K562 (cell line): ENCODE results near the gene KLHL41. TPM values are rescaled to one million over a fixed set of nuclear protein-coding genes. Genes with fewer than 3 reads are reported as not detected.

Experiments
- ARID1B ChIP-seq: fragments of 450-650 bp; IDR thresholded peaks from 2 replicates; pipeline ENCODE4 v1.6.1; 2016; ENCODE audit warnings: antibody characterized with exemption, mild to moderate bottlenecking, inconsistent platforms
- BACH1 ChIP-seq: fragments of 200-800 bp; sonication (Bioruptor generic); IDR thresholded peaks from 2 replicates; pipeline ENCODE4 v1.6.1; 2016; ENCODE audit warnings: missing genetic modification characterization, missing compliant biosample characterization
- BHLHE40 ChIP-seq: IDR thresholded peaks from 2 replicates; pipeline ENCODE4 v1.6.1; 2011; ENCODE audit warnings: low read length, improper control_type of control experiment
- BRD4 ChIP-seq: fragments of 200-600 bp; sonication (generic); IDR thresholded peaks from 2 replicates; pipeline ENCODE4 v1.6.1; 2017; ENCODE audit warnings: inconsistent platforms
- FOS ChIP-seq: IDR thresholded peaks from 3 replicates; pipeline ENCODE4 v1.6.1; 2011; ENCODE audit not compliant: insufficient read length; ENCODE audit errors: extremely low read depth
- FUS ChIP-seq: fragments of 200-400 bp; formaldehyde crosslinking; optimal IDR thresholded peaks from 2 replicates; pipeline ENCODE3; 2017; ENCODE audit warnings: low read depth, low read length
- HDAC6 ChIP-seq: IDR thresholded peaks from 2 replicates; pipeline ENCODE4 v1.6.1; 2012; ENCODE audit warnings: low read depth, mild to moderate bottlenecking, control low read depth, inconsistent platforms, low read length, moderate library complexity
- HNRNPK ChIP-seq: fragments of 200-400 bp; formaldehyde crosslinking; IDR thresholded peaks from one replicate; pipeline ENCODE4 v1.6.1; 2018; ENCODE audit warnings: mild to moderate bottlenecking, low read depth, low read length; ENCODE audit not compliant: poor library complexity, severe bottlenecking
- MAFG ChIP-seq: fragments of 450-650 bp; conservative IDR thresholded peaks from 2 replicates; pipeline ENCODE4 v1.6.1; 2016; ENCODE audit warnings: missing genetic modification characterization, missing compliant biosample characterization
- MCM2 ChIP-seq: fragments of 450-650 bp; IDR thresholded peaks from 2 replicates; pipeline ENCODE4 v1.6.1; 2017; ENCODE audit warnings: low read depth, mild to moderate bottlenecking
- MIER1 ChIP-seq: fragments of 450-650 bp; IDR thresholded peaks from 2 replicates; pipeline ENCODE4 v1.6.1; 2016; ENCODE audit warnings: antibody characterized with exemption, mild to moderate bottlenecking, low read depth
- NCOA1 ChIP-seq: fragments of 450-650 bp; IDR thresholded peaks from 2 replicates; pipeline ENCODE4 v1.6.1; 2016; ENCODE audit warnings: low read depth
- NCOA6 ChIP-seq: fragments of 450-650 bp; IDR thresholded peaks from 2 replicates; pipeline ENCODE4 v1.6.1; 2017; ENCODE audit warnings: mild to moderate bottlenecking
- NFATC3 ChIP-seq: fragments of 450-650 bp; IDR thresholded peaks from 2 replicates; pipeline ENCODE4 v1.6.1; 2017; ENCODE audit warnings: mild to moderate bottlenecking
- NFXL1 ChIP-seq: fragments of 450-650 bp; formaldehyde crosslinking; IDR thresholded peaks from 2 replicates; pipeline ENCODE4 v1.4.0; 2021; ENCODE audit warnings: mild to moderate bottlenecking
- NRF1 ChIP-seq, 2 experiments: fragments of 450-650 bp; IDR thresholded peaks in 1 of 2; conservative IDR thresholded peaks in 1 of 2; 2 replicates each; pipeline ENCODE4 v1.6.1; 2014; ENCODE audit warnings: mild to moderate bottlenecking in 2 of 2
- PML ChIP-seq: IDR thresholded peaks from 2 replicates; pipeline ENCODE4 v1.6.1; 2012; ENCODE audit warnings: low read length, inconsistent platforms
- PPARD ChIP-seq: fragments of 250-450 bp; sonication (Bioruptor Pico); IDR thresholded peaks from 2 replicates; pipeline ENCODE4 v1.8.0; 2022; ENCODE audit warnings: inconsistent platforms, mild to moderate bottlenecking, moderate library complexity
- PTBP1 ChIP-seq: fragments of 200-400 bp; formaldehyde crosslinking; IDR thresholded peaks from 2 replicates; pipeline ENCODE4 v1.6.1; 2017; ENCODE audit warnings: low read depth, low read length
- RB1 ChIP-seq: fragments of 450-650 bp; IDR thresholded peaks from 2 replicates; pipeline ENCODE4 v1.6.1; 2017; ENCODE audit warnings: low read depth, mild to moderate bottlenecking
- RBM15 ChIP-seq: fragments of 200-400 bp; formaldehyde crosslinking; IDR thresholded peaks from 2 replicates; pipeline ENCODE4 v1.6.1; 2018; ENCODE audit warnings: mild to moderate bottlenecking, low read length, moderate library complexity; ENCODE audit not compliant: insufficient read depth
- TBP ChIP-seq: optimal IDR thresholded peaks from 2 replicates; pipeline ENCODE3; 2011; ENCODE audit warnings: low read depth, low read length, improper control_type of control experiment
- ZC3H4 ChIP-seq: sonication (generic); formaldehyde crosslinking; IDR thresholded peaks from 2 replicates; pipeline ENCODE4 v1.9.0; 2021; ENCODE audit warnings: missing genetic modification reagents, borderline replicate concordance
- ZNF23 ChIP-seq: fragments of 250-450 bp; sonication (Bioruptor Pico); IDR thresholded peaks from 2 replicates; pipeline ENCODE4 v1.4.0; 2020; ENCODE audit warnings: mild to moderate bottlenecking
- ZNF79 ChIP-seq: fragments of 250-450 bp; sonication (Bioruptor Pico); IDR thresholded peaks from 2 replicates; pipeline ENCODE4 v1.4.0; 2020; ENCODE audit warnings: low read depth, mild to moderate bottlenecking, moderate library complexity
- polyA plus RNA-seq, 8 experiments: library from polyadenylated mRNA; depleted of rRNA in 4 of 8; stranded (reverse) in 5 of 8; unstranded in 3 of 8; fragments of >200 nt; fragmentation: Nextera tagmentation in 2 of 8; fragmentation: Illumina TruSeq in 1 of 8; extraction: Ambion mirVana in 2 of 8; extraction: Trizol in 1 of 8; gene quantifications; 2 replicates each; pipeline versions ENCODE4 v1.2.1 to v1.2.3, GENCODE V29; 2011 to 2014; ENCODE audit warnings: inconsistent platforms in 1 of 8, missing spikeins in 1 of 8
- total RNA-seq, 7 experiments: library from RNA; depleted of rRNA in 6 of 7; stranded (reverse); fragments of >200 nt in 6 of 7; fragmentation: Illumina TruSeq in 2 of 7; extraction: Trizol in 2 of 7; gene quantifications; 2 replicates each; pipeline versions ENCODE4 v1.2.1 to v1.2.3, GENCODE V29; 2011 to 2021; ENCODE audit warnings: low replicate concordance in 1 of 7
- TF ChIP-seq, protein P1 (sequence below): IDR thresholded peaks from 2 replicates; pipeline ENCODE4 v1.6.1; 2011; ENCODE audit warnings: borderline replicate concordance, low read depth, mild to moderate bottlenecking, moderate library complexity, low read length; ENCODE audit not compliant: insufficient read depth, poor library complexity, severe bottlenecking
- TF ChIP-seq, protein P2 (sequence below): IDR thresholded peaks from 3 replicates; pipeline ENCODE4 v1.6.1; 2011; ENCODE audit warnings: borderline replicate concordance, mild to moderate bottlenecking; ENCODE audit not compliant: insufficient read length, insufficient read depth
- TF ChIP-seq, protein P3 (sequence below): fragments of 450-650 bp; formaldehyde crosslinking; IDR thresholded peaks from 2 replicates; pipeline ENCODE4 v1.4.0; 2022; ENCODE audit warnings: mild to moderate bottlenecking, moderate library complexity

KLHL41 gene
- total and polyA plus RNA-seq, 9 of the 15 experiments (the other 6 are each of a cell fraction or from before 2014, with no cell fraction given): 0.05 to 1.5 (median 0.09) TPM

DNA sequence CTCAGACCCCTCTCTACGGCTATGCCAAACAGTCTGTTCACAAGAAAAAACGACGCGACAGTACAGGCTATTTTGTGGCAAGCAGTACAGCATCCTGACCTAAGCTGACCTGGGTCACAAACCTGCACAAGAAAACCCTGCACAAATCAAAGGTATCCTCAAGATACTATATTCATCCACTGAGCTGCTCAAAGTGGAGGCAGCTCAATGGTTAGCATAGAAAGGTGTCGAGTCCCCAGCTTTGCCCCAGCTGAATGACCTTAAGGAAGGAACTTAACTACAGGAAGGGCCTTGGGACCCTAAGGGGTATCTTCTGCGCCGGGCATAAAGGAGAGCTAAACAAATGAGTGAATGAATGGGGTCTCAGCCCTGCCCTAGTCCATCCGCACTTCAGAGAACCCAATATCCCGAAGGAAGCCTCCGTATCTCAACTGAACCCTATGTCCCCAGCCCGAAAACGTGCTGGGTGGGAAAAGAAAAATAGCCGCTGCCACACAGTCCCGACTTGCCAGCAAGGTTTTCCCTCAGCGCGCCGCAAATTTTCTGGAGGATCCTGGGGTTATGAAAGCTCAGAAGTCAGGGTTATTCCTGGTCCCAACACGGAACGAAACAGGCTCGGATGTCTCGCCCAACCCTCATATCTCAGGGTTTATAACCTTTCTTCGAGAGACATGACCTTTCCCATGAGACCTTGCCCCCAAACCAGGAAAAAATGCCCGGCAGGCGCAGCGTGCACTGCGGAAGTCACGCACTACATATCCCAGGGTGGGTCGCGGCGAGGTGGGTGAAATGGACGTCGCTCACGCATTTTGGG is 63.9 kb downstream of the KLHL41 start, which contains the start of gene FASTKD1 (continued):
- no peak for TF ChIP-seq RB1
- TF ChIP-seq NCOA6: peak; percentile 81
- TF ChIP-seq PPARD (CRISPR knock-in tag): no peak
- peak; percentile 90 to 92 for TF ChIP-seq NRF1 (conservative IDR thresholded peaks at IDR 0.05 in 1 of 2, IDR thresholded peaks at IDR 0.05 in 1 of 2)
- TF ChIP-seq HDAC6: no peak
- no peak for TF ChIP-seq NFATC3
- no peak for TF ChIP-seq MAFG (tag)
- TF ChIP-seq BACH1 (tag): peak; percentile 51; the same call in 1 of the 2 replicates
- TF ChIP-seq BHLHE40: peak; percentile 62
- no peak for TF ChIP-seq FOS
- TF ChIP-seq ZC3H4 (CRISPR knock-in tag): no peak
- TF ChIP-seq, protein P1, sequence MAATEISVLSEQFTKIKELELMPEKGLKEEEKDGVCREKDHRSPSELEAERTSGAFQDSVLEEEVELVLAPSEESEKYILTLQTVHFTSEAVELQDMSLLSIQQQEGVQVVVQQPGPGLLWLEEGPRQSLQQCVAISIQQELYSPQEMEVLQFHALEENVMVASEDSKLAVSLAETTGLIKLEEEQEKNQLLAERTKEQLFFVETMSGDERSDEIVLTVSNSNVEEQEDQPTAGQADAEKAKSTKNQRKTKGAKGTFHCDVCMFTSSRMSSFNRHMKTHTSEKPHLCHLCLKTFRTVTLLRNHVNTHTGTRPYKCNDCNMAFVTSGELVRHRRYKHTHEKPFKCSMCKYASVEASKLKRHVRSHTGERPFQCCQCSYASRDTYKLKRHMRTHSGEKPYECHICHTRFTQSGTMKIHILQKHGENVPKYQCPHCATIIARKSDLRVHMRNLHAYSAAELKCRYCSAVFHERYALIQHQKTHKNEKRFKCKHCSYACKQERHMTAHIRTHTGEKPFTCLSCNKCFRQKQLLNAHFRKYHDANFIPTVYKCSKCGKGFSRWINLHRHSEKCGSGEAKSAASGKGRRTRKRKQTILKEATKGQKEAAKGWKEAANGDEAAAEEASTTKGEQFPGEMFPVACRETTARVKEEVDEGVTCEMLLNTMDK: no peak
- TF ChIP-seq RBM15: no peak
- TF ChIP-seq, protein P2, sequence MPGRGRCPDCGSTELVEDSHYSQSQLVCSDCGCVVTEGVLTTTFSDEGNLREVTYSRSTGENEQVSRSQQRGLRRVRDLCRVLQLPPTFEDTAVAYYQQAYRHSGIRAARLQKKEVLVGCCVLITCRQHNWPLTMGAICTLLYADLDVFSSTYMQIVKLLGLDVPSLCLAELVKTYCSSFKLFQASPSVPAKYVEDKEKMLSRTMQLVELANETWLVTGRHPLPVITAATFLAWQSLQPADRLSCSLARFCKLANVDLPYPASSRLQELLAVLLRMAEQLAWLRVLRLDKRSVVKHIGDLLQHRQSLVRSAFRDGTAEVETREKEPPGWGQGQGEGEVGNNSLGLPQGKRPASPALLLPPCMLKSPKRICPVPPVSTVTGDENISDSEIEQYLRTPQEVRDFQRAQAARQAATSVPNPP: no peak
- TF ChIP-seq PML: peak; percentile 21; the same call in 1 of the 2 replicates
- no peak for TF ChIP-seq ZNF79 (CRISPR knock-in tag)
- TF ChIP-seq ZNF23 (CRISPR knock-in tag): no peak
- TF ChIP-seq TBP: peak; percentile 88
- TF ChIP-seq HNRNPK: no peak
- TF ChIP-seq BRD4: no peak
- no peak for TF ChIP-seq MIER1
- TF ChIP-seq PTBP1: no peak
- no peak for TF ChIP-seq NFXL1 (CRISPR knock-in tag)
- 0 out of 2 replicates have a peak, but pooled peaks have one; percentile 30 for TF ChIP-seq NCOA1
- TF ChIP-seq FUS: no peak
- TF ChIP-seq MCM2: no peak
- TF ChIP-seq, protein P3, sequence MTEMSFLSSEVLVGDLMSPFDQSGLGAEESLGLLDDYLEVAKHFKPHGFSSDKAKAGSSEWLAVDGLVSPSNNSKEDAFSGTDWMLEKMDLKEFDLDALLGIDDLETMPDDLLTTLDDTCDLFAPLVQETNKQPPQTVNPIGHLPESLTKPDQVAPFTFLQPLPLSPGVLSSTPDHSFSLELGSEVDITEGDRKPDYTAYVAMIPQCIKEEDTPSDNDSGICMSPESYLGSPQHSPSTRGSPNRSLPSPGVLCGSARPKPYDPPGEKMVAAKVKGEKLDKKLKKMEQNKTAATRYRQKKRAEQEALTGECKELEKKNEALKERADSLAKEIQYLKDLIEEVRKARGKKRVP: no peak
- no peak for TF ChIP-seq ARID1B
